NB4 (cell line): ENCODE measurements around the gene LEUTX.
A peak's percentile ranks its signal among the peaks of the same experiment; 100 is the strongest.

ENCODE experiments used
- DNase-seq: peaks from one replicate; pipeline ENCODE4 v3.0.0; 2010; ENCODE audit warnings: low read depth
- H3K4me3 ChIP-seq: one replicate; pipeline ENCODE4 v1.5.1; 2011; ENCODE audit warnings: mild to moderate bottlenecking, low read depth, low read length, moderate library complexity
- MYC ChIP-seq: IDR thresholded peaks from 2 replicates; pipeline ENCODE4 v1.6.1; 2011; ENCODE audit warnings: low read depth, low read length
- POLR2A ChIP-seq: IDR thresholded peaks from 2 replicates; pipeline ENCODE4 v1.6.1; 2011; ENCODE audit warnings: mild to moderate bottlenecking; ENCODE audit not compliant: insufficient read length; ENCODE audit errors: extremely low read depth
- TF ChIP-seq, protein P1 (sequence below): IDR thresholded peaks from one replicate; pipeline ENCODE4 v1.5.1; 2012; ENCODE audit warnings: low read depth, low read length
- TF ChIP-seq, protein P2 (sequence below): IDR thresholded peaks from 2 replicates; pipeline ENCODE4 v1.6.1; 2011; ENCODE audit warnings: low read depth, low read length

LEUTX gene

DNA sequence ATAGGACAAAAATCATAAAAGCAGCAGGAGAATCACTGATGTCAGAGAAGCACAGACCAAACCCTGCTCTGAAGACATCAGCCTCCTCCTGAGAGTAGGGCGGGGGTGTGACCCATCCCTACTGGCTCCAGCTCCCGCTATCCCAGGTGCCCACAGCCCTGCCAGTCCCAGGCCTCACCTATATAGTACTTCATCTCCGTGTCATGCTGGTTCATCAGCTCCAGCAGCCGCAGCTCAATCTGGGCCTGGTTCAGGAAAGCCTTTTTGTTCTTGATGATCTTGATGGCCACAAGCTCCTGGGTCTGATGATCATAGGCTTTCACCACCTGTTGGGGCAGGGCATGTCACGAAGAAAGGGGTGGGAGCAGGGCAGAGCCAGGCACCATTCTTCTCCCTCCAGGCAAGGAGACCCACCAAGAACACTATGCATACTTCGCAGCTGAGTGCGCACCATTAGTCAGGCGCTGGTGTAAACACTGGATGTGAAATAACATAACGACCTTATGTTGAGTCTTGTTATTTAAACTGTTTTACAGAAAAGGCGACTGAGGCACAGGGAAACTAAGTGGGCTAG is 51.1 kb downstream of the LEUTX start:
- TF ChIP-seq, protein P1, sequence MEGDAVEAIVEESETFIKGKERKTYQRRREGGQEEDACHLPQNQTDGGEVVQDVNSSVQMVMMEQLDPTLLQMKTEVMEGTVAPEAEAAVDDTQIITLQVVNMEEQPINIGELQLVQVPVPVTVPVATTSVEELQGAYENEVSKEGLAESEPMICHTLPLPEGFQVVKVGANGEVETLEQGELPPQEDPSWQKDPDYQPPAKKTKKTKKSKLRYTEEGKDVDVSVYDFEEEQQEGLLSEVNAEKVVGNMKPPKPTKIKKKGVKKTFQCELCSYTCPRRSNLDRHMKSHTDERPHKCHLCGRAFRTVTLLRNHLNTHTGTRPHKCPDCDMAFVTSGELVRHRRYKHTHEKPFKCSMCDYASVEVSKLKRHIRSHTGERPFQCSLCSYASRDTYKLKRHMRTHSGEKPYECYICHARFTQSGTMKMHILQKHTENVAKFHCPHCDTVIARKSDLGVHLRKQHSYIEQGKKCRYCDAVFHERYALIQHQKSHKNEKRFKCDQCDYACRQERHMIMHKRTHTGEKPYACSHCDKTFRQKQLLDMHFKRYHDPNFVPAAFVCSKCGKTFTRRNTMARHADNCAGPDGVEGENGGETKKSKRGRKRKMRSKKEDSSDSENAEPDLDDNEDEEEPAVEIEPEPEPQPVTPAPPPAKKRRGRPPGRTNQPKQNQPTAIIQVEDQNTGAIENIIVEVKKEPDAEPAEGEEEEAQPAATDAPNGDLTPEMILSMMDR = no peak
- H3K4me3 ChIP-seq = no peak overlapping the region
- no peak for DNase-seq

DNA sequence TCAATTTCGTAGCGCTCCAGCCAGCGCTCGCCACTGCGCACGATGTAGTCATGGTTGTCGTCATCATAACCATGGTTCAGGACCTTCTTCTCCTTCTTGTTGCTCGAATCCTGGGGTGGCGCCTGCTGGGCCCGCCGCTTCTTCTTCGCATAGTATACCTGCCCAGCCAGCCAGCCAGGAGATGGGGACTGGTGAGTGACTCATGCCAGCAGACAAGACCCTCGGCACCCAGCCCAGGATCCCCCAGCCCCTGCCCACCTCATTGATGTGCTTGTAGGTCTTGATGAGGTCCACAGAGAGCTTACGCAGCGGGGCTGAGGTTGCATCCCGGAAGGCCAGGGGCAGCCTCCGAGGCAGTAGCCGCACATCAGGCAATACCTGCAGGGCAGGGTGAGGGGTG is 51.8 kb downstream of the LEUTX start:
- TF ChIP-seq, protein P1 = no peak
- TF ChIP-seq, protein P2, sequence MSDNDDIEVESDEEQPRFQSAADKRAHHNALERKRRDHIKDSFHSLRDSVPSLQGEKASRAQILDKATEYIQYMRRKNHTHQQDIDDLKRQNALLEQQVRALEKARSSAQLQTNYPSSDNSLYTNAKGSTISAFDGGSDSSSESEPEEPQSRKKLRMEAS = no peak
- TF ChIP-seq POLR2A = no peak
- TF ChIP-seq MYC = no peak
- DNase-seq = no peak

DNA sequence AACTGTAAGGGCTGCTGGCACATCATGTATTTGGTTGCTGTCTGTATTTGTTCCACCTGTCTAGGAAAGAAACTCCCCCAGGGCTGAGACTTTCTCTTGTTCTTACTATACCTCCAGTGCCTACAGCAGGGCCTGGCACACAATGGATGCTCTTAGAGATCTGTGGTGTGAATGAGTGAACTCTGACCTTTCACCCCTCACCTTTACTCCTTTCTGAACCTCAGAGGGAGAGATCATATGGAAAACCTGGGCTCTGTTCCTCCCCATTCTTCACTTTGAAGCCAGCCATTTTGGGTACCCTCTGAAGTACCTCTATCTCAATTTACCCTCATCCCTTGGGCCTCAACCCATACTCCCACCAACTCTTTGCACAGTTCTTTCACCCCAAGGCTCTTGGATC is 52.2 kb downstream of the LEUTX start:
- TF ChIP-seq MYC = no peak
- TF ChIP-seq, protein P2 = no peak
- H3K4me3 ChIP-seq = no peak overlapping the region
- no peak for DNase-seq

More for the DNA sequence above, 51.8 kb downstream of the LEUTX start:
- H3K4me3 ChIP-seq = no peak overlapping the region

DNA sequence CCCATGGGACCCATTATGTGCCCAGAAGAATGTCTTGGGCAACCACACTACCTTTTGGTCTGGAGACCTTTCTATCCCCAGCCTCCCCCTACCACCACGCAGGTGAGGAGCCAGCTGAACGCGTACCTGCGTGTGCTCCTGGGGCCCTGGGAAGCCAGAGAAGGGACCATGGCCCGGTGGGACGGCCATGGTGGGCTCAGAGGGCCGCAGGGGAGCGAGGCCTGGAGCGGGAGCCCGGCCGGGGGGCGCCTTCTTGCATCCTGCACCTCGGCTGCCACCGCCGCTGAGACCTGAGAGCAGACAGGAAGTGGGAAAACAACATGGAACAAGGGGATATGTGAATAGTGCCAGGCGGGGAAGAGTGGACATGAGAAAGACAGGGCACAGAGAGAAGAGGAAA is 53.0 kb downstream of the LEUTX start:
- no peak for TF ChIP-seq MYC
- TF ChIP-seq, protein P2 = no peak
- TF ChIP-seq, protein P1 = no peak
- TF ChIP-seq POLR2A = no peak
- H3K4me3 ChIP-seq = no peak overlapping the region
- DNase-seq = no peak

DNA sequence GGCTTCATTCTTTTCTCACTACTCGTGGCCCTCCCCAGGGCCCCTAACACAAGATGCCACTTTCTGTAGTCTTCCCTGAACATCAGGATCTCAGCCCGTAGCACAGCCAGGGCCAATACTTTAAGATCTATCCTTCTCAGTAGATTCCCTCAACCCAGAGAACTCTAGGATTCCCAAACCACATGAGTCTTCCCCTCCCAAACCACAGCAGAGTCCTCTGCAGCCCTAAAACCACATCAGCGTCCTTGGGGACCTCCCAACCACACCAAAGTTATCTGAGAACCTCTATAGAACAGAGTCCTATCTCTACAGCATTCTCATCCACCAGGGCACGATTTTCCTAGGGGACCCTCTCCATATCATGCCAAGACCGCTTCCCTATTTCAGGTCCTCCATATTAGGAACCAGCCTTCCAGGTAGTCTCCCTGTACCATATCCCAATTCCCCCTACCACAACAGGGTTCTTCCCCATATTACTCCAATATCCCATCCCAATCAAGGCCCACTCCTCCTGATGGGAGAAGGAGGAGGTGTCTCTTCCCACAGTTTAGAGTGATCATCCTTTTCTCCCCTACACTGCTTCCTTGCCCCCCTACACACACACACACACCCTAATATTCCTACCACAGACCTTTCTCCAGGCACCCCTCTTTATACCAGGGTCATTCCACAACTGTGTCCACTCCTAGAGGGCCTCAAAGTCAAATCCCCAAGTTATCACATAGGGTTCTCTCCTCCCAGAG is 53.9 kb downstream of the LEUTX start:
- H3K4me3 ChIP-seq = no peak overlapping the region
- peak; percentile 27 for DNase-seq
- TF ChIP-seq POLR2A = no peak
- TF ChIP-seq, protein P2 = no peak
- no peak for TF ChIP-seq MYC
- TF ChIP-seq, protein P1 = no peak

DNA sequence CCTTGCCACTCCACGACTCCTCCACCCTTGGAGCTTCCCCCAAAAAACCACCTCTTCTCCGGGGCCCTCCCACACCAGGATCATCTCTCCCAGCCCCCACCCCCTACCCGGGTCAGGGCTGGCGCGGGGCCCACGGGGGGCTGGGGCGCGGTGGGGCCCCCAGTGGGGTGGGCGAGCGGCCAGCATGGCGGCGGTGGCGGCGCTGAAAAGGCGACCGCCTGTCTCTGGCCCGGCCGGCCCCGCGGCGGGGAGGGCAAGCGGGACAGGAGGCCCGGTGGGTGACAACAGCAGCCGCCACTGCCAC is 54.5 kb downstream of the LEUTX start:
- H3K4me3 ChIP-seq = no peak overlapping the region

More for the DNA sequence above, 54.5 kb downstream of the LEUTX start:
- TF ChIP-seq, protein P1 = no peak
- TF ChIP-seq POLR2A (no peak), MYC (no peak)
- TF ChIP-seq, protein P2 = no peak
- no peak for DNase-seq
